Measurements from ENCODE around the gene LMNB1. TPM values are rescaled to one million over a fixed set of nuclear protein-coding genes. Genes with fewer than 3 reads are reported as not detected.
"Not testable (repeated sequence)": the region's sequence is repeated elsewhere in the genome, so short reads cannot be mapped to it uniquely, and the experiment has no call there.

Gene LMNB1
- total and polyA plus RNA-seq, 7 donors, result 1.5 to 53.5 (median 9.0) TPM

- no peak for DNase-seq
- H3K36me3 ChIP-seq, result no peaks in the 10 kb centered on the region
- peaks cover 0 to 20% (median 11%) of the 10 kb centered on the region in 4 donors for H3K4me1 ChIP-seq
- intact Hi-C loops (cut with DNase I), result loop anchor here (5.0 kb wide), 1 partner anchor 253 kb away; the partner anchor contains the start of gene MARCHF3
- TF ChIP-seq POLR2AphosphoS5 (IDR thresholded peaks at IDR 0.05) (no peak), CTCF (IDR thresholded peaks at IDR 0.05) (no peak), POLR2A (IDR thresholded peaks at IDR 0.05) (no peak), EP300 (IDR thresholded peaks at IDR 0.05) (no peak)
- H3K9me3 ChIP-seq, result no peaks in the 10 kb centered on the region
- H3K27me3 ChIP-seq, result no peaks in the 10 kb centered on the region
- 4 to 11% methylated on average over 17 of the region's 17 CpGs for WGBS, 2 donors
- peak overlapping the region; percentile 54 to 77 (median 68) for H3K4me3 ChIP-seq
- peak overlapping the region; percentile 86 to 93 (median 90) for H3K27ac ChIP-seq
These were observed 1.9 kb downstream of the LMNB1 start for GRCh38 chr5:126778675-126779403.

DNA sequence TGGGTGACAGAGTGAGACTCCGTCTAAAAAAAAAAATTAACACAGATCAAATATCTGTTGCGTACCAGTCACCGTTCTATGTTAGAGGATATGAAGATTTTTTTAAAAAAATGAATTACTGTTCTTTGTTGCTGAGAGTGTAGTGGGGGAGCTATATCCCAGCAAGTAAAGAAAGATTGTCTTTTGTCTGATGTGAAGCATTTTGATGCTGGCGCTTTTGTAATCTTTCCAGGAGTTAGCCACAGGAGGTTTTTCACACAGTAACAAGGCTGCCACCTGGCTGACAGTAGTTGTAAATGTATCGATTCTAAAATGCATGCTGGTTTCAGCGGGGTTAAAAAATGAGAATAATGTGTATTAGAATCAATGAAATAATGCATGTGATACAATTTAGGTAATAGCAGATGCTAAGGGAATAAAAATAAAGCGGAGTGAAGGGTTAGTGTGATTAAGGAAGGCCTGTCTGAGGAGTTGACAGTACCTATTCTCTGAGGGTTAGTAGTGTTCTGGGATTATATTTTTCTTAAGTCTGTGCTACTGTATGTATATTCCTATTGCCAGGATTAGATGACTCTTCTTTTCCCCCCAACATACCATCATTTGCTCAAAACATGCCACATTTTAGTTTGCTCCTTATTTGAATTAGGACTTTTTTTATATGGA lies 3.4 kb downstream of the LMNB1 start:
- H3K4me3 ChIP-seq, result no peak overlapping the region
- intact Hi-C loops (cut with DNase I), result loop anchor here (1.0 kb wide), 1 partner anchor 104 kb away; no protein-coding TSS in a partner anchor
- DNase-seq, result no peak
- H3K36me3 ChIP-seq, result no peaks in the 10 kb centered on the region
- no peak overlapping the region for H3K27ac ChIP-seq
- 20 to 36% methylated on average over 7 of the region's 7 CpGs for WGBS, 2 donors
- H3K4me1 ChIP-seq, result peaks cover 0 to 20% (median 11%) of the 10 kb centered on the region in 4 donors
- H3K9me3 ChIP-seq, result no peaks in the 10 kb centered on the region
- H3K27me3 ChIP-seq, result no peaks in the 10 kb centered on the region
- TF ChIP-seq POLR2A (IDR thresholded peaks at IDR 0.05) (no peak), CTCF (IDR thresholded peaks at IDR 0.05) (peak; percentile 37 to 54 (median 48))

DNA sequence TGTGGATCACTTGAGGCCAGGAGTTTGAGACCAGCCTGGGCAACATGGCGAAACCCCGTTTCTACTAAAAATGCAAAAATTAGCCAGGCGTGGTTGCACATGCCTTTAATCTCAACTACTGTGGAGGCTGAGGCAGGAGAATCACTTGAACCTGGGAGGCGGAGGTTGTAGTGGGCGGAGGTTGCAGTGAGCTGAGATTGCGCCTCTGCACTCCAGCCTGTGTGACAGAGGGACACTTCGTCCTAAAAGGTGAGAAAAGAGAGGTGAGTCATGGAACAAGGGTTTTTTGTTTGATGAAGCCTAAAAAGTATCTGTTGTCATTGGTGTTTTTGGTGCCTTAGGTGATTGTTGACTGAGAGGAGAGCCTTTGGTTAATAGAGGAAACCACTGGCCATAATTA lies 11.5 kb downstream of the LMNB1 start:
- WGBS, 2 donors, result 89 to 90% methylated on average over 7 of the region's 7 CpGs
- H3K4me3 ChIP-seq; H3K27me3 ChIP-seq; H3K9me3 ChIP-seq; H3K4me1 ChIP-seq; intact Hi-C loops (cut with DNase I); H3K36me3 ChIP-seq; DNase-seq; H3K27ac ChIP-seq: not testable (repeated sequence)

DNA sequence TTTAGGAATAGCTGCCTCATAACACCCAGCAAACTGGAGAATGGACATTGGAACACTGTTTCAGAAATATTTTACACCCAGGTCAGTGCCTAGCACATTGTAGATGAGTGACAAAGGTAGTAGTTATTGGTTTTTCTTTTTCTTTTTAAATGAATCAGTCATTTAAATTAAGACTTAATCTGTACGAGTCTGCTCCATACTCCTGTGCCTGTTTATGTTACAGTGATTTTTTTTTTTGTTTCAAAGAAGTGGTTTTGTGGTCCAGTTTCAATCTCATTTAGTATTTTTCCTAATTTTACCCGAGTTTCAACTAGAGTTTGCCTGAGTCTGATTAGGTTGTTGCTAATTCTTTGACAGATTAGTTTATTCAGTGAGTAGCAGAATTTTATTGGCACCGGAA lies 16.2 kb downstream of the LMNB1 start:
- Histone ChIP-seq H3K4me1 (no peaks in the 10 kb centered on the region), H3K4me3 (no peak overlapping the region), H3K9me3 (no peaks in the 10 kb centered on the region), H3K27me3 (no peaks in the 10 kb centered on the region), H3K36me3 (no peaks in the 10 kb centered on the region), H3K27ac (no peak overlapping the region)
- TF ChIP-seq POLR2AphosphoS5 (IDR thresholded peaks at IDR 0.05) (no peak), POLR2A (IDR thresholded peaks at IDR 0.05) (no peak), EP300 (IDR thresholded peaks at IDR 0.05) (no peak), CTCF (IDR thresholded peaks at IDR 0.05) (no peak)
- intact Hi-C loops (cut with DNase I), result no loop called here
- 69 to 72% methylated on average over 3 of the region's 3 CpGs for WGBS, 2 donors
- no peak for DNase-seq

DNA sequence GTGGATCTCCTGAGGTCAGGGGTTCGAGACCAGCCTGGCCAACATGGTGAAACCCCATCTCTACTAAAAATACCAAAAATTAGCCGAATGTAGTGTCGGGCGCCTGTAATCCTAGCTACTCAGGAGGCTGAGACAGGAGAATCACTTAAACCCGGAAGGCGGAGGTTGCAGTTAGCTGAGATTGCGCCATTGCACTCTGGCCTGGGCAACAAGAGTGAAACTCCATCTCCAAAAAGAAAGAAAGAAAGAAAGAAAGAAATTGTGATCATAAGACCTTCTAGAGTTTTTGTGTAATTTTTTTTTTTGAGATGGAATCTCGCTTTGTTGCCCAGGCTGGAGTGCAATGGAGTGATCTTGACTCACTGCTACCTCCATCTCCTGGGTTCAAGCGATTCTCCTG lies 16.7 kb downstream of the LMNB1 start:
- DNase-seq; H3K4me3 ChIP-seq; H3K4me1 ChIP-seq; intact Hi-C loops (cut with DNase I); H3K27ac ChIP-seq; H3K9me3 ChIP-seq; H3K27me3 ChIP-seq; H3K36me3 ChIP-seq: not testable (repeated sequence)
- 94 to 96% methylated on average over 9 of the region's 9 CpGs for WGBS, 2 donors
